ENCODE results near the gene TEX10.

DNA sequence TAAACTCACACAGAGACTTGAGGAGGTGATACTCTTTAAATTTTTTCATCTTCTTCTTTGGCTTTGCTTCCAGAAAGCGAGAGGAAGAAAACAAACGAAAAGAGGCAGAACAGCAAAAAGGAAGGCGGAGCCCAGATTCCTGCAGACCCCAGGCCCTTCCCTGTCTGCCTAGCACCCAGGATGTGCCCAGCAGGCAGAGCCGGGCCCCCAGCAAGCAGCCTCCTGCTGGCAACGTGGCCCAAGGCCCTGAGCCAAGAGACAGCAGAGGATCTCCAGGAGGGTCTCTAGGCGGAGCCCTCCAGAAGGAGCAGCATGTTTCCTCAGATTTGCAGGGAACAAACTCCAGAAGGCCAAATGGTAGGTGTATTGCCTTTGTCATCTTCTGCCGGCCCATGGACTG, 68.5 kb downstream of the TEX10 start:
- TF ChIP-seq CTCF (IDR thresholded peaks at IDR 0.05; ENCODE audit: extremely low read depth in 1 of 2, insufficient read depth in 1 of 2, low read depth in 1 of 2, low read length in 2 of 2) (no peak), POLR2A (IDR thresholded peaks at IDR 0.05; ENCODE audit: low read depth, low read length) (no peak), GATA2 (IDR thresholded peaks at IDR 0.05; ENCODE audit: insufficient read depth, insufficient read length, low read depth, low read length) (no peak), EZH2 (IDR thresholded peaks at IDR 0.05; ENCODE audit: borderline replicate concordance, low read depth, low read length, severe bottlenecking) (no peak)
